HG03457 (cell line): Measurements from ENCODE around the gene XKR7.

Source experiments
- ATAC-seq: cut with Tn5 transposase; IDR thresholded peaks from one replicate; pipeline ENCODE4 v1.9.1; 2021; ENCODE audit warnings: moderate number of reproducible peaks; ENCODE audit not compliant: unreplicated experiment

Gene XKR7

GRCh38 chr20:31939661-31940060 is 28.3 kb upstream of the XKR7 start:
- no peak for ATAC-seq

DNA sequence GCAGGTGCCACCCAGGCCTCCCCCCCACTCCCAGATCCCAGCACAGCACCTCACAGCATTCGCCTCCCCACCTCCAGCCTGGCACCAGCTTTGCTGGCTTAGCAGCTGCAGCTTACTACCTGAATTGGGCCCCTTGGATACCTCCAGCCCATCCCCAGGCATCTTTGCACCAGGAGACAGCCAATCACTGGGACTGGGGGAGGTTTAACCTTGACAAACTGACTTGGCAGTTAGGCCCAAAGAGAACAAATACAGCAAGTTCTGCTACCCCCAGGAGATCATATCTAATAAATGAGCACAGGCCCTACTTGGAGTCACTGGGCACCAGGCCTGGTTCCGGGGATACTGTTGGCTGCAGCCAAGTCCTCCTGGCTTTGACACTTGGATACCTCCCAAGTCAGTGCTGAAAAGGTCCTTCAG is 24.9 kb upstream of the XKR7 start:
- ATAC-seq = no peak

GRCh38 chr20:31945319-31945718 is 22.6 kb upstream of the XKR7 start:
- no peak for ATAC-seq

DNA sequence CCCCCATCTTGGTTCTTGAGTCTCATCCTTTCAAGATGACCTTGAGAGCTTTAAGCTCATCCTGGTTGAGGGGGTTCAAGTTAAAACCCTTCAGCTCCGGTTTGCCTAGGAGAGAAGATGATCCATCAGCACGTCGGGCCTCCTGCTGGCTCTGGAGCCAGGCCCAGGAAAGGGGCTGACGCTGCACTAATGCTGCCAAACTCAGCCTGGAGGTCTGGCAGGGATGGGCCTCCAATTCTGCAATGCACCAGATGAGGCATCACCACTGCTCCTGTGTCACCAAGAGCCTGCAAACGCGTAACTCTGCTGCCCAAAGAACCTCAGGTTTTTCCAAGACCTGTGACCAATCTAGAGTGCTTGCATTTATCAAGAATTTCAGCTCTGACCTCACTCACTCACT is 22.2 kb upstream of the XKR7 start:
- no peak for ATAC-seq

GRCh38 chr20:31948008-31948407 is 19.9 kb upstream of the XKR7 start:
- no peak for ATAC-seq

GRCh38 chr20:31949877-31950646 is 17.9 kb upstream of the XKR7 start:
- no peak for ATAC-seq

- ATAC-seq = no peak
Measured at GRCh38 chr20:31951203-31951529, 16.8 kb upstream of the XKR7 start.

- ATAC-seq = peak; percentile 82
Measured at GRCh38 chr20:31951530-31952453, 16.2 kb upstream of the XKR7 start, which contains the start of gene PDRG1. Gene PDRG1, minus strand, starts transcription at chr20:31952046. Its CDS starts 85 bp downstream, at chr20:31951961.

DNA sequence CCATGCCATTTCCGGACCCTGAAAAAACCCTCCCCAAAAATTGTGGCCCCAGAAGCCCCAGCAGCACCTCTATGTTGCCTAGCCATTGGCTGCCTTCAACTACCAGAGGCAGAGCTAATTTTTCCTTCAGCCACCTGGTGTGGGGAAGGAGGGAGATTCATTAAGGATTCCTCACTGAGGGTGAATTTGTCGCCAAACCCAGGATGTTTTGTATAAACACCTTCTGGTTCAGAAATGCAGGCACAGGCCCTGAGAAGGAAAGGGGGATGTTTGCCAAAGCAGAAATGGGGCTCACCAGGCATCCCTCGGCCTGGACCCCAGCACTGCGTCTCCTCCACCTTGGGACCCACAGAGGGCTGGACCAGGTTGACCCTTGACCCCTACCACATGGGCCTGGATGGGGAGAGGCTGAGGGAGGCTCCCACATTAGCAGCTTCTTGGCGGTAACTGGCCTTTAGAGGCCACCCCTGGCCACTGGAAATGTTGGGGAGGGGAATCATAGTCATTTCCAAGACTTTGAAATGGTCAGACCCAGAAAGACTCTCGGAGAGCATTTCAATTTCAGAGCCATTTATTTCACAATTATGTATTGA is 14.3 kb upstream of the XKR7 start:
- no peak for ATAC-seq

- ATAC-seq = no peak
Measured at GRCh38 chr20:31954500-31954899, 13.5 kb upstream of the XKR7 start.

GRCh38 chr20:31956556-31957526 is 11.1 kb upstream of the XKR7 start:
- no peak for ATAC-seq

GRCh38 chr20:31962761-31963160 is 5.2 kb upstream of the XKR7 start:
- ATAC-seq = no peak

DNA sequence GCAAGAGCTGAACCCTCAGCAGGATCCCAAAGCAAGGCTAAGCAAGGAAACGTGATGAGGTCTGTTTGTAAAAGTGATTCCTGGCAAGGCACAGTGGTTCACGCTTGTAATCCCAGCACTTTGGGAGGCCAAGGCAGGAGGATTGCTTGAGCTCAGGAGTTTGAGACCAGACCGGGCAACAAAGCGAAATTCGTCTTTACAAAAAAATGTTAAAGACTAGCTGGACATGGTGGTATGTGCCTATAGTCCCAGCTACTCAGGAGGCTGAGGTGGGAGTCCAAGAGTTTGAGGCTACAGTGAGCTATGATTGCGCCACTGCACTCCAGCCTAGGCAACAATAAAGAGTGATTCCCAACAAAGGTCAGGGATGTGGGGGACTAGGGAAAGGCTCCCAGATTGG is 4.1 kb upstream of the XKR7 start:
- ATAC-seq = no peak

DNA sequence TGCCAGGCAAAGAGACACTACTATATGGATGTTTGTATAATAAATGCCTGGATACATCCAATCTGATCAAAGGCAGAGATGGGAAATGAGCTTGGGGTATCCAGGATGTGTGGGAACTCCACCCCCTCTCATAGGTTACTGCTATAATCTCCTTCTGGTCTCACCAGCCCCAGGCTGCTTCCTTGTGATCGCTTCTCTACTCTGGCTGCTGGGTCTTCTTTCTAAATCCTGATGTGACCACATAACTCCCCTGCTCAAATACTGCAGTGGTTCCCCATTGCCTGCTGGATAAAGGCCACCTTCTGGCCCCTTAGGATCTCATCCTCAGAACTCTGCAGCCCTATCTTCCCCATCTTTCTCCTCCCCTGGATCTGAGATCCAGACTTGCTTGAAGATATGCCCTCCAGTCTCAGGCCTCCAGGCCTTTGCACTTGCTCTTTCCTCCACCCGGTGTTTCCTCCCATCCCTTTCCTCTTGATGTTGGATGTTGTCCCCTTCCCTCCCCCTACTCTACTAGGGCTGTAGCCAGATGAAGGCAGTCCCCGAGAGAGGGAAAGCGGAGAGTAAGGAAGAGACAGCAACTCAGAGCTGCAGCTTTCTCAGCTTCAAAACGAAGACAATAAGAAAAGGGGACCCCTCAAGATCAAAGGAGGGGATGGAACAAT is 828 bp upstream of the XKR7 start:
- ATAC-seq = no peak

DNA sequence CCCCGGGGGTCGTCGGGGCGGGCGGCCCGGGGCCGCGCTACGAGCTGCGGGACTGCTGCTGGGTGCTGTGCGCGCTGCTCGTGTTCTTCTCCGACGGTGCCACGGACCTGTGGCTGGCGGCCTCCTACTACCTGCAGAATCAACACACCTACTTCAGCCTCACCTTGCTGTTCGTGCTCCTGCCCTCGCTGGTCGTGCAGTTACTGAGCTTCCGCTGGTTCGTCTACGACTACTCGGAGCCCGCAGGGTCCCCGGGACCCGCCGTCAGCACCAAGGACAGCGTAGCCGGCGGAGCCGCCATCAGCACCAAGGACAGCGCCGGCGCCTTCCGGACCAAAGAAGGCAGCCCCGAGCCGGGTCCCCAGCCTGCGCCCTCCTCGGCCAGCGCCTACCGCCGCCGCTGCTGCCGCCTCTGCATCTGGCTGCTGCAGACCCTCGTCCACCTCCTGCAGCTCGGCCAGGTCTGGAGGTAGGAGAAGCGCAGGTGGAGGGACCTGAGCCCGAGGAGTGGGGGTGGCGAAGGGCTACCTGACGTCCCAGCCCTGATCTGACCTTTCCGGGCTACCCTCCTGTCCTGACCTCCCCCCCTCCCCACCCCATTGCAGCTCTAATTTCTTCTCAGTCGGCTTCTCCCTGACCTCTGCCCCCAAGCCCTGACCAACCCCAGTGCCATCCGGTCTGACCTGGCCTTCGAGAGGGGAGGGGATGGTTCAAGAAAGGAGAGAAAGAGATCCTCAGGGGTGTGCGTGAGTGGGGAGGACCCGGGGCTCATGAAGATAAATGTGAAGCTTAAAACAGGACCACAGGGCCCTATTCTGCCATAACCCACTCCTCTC is 558 bp downstream of the XKR7 start:
- ATAC-seq = no peak

- no peak for ATAC-seq
Measured at GRCh38 chr20:31969991-31970390, 2.0 kb downstream of the XKR7 start.

DNA sequence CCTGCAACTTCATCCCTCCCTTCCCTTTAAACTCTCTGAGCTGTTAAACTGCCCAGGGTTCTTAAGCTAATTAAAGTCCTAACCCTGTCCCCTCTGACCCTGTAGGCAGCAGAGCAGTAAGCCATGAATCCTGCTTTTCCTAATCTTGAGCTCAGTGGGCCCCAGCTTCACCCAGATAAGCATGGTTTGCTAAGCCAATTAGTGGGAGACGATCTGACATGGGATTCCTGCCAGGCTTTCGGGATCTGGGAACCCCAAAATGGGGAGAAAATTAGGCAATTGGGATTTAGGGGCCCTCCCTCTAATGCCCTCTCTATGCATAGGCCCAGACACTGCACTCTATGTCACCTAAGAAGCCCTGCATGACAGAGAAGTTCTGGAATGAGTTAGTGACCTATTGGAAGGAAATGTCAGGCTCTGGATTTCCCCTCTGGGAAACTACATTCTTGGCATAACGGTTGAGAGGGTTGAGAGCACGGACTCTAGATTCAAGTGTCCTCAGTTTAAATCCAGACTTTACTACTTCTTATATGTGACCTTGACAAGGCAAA is 4.6 kb downstream of the XKR7 start:
- no peak for ATAC-seq

- no peak for ATAC-seq
Measured at GRCh38 chr20:31974296-31974695, 6.3 kb downstream of the XKR7 start.

- no peak for ATAC-seq
Measured at GRCh38 chr20:31974951-31975487, 7.1 kb downstream of the XKR7 start.
